Vagina (tissue), 2 donors: ENCODE measurements around the gene SEC24C. TPM values are rescaled to one million over a fixed set of nuclear protein-coding genes. Genes with fewer than 3 reads are reported as not detected.
"Not testable (repeated sequence)": the region's sequence is repeated elsewhere in the genome, so short reads cannot be mapped to it uniquely, and the experiment has no call there.

Experiments used
- DNase-seq, 2 donors: peaks; one replicate each; pipeline ENCODE4 v3.0.0-alpha.2; 2017; ENCODE audit errors: extremely low spot score in 2 of 2
- H3K27ac ChIP-seq: fragments of 200-600 bp; sonication (generic); one replicate; pipeline ENCODE4 v1.5.1; 2019
- H3K27me3 ChIP-seq: fragments of 200-600 bp; sonication (generic); one replicate; pipeline ENCODE4 v1.5.1; 2019
- H3K36me3 ChIP-seq, 2 donors: fragments of 200-600 bp; sonication (generic); one replicate each; pipeline ENCODE4 v1.5.1; 2017 to 2019
- H3K4me1 ChIP-seq: fragments of 200-600 bp; sonication (generic); one replicate; pipeline ENCODE4 v1.5.1; 2019
- H3K4me3 ChIP-seq, 2 donors: fragments of 200-600 bp; sonication (generic); 1 replicate in 1 of 2; 2 replicates in 1 of 2; pipeline ENCODE4 v1.5.1; 2016 to 2019
- H3K9me3 ChIP-seq: fragments of 200-600 bp; sonication (generic); one replicate; pipeline ENCODE4 v1.5.1; 2019
- POLR2A ChIP-seq, 2 donors: fragments of 450-650 bp; IDR thresholded peaks; one replicate each; pipeline ENCODE4 v1.6.1; 2017; ENCODE audit warnings: antibody characterized with exemption in 2 of 2, mild to moderate bottlenecking in 2 of 2, moderate library complexity in 2 of 2
- POLR2AphosphoS5 ChIP-seq, 2 donors: sonication (generic); formaldehyde crosslinking; IDR thresholded peaks; one replicate each; pipeline ENCODE4 v1.9.0; 2017; ENCODE audit warnings: antibody characterized with exemption in 2 of 2, mild to moderate bottlenecking in 2 of 2, low read depth in 1 of 2; ENCODE audit not compliant: insufficient read depth in 1 of 2
- intact Hi-C: fragments of 100-400 bp; cut with DNase I; formaldehyde crosslinking; loops from one replicate; pipeline ENCODE4 v1.15.1; 2023
- total RNA-seq: library from RNA; depleted of rRNA; stranded (reverse); fragments of >200 nt; gene quantifications from one replicate; pipeline ENCODE4 v1.2.3, GENCODE V29; 2016
- TF ChIP-seq, protein P1 (sequence below), 3 experiments: fragments of 450-650 bp in 2 of 3; fragments of 200-600 bp in 1 of 3; sonication (generic) in 1 of 3; IDR thresholded peaks; one replicate each; pipeline ENCODE4 v1.5.1; 2017 to 2019; ENCODE audit warnings: antibody characterized with exemption in 3 of 3, mild to moderate bottlenecking in 2 of 3, moderate library complexity in 2 of 3

The SEC24C gene
- total RNA-seq, 1 donor from 2014 or later: 47.9 TPM

DNA sequence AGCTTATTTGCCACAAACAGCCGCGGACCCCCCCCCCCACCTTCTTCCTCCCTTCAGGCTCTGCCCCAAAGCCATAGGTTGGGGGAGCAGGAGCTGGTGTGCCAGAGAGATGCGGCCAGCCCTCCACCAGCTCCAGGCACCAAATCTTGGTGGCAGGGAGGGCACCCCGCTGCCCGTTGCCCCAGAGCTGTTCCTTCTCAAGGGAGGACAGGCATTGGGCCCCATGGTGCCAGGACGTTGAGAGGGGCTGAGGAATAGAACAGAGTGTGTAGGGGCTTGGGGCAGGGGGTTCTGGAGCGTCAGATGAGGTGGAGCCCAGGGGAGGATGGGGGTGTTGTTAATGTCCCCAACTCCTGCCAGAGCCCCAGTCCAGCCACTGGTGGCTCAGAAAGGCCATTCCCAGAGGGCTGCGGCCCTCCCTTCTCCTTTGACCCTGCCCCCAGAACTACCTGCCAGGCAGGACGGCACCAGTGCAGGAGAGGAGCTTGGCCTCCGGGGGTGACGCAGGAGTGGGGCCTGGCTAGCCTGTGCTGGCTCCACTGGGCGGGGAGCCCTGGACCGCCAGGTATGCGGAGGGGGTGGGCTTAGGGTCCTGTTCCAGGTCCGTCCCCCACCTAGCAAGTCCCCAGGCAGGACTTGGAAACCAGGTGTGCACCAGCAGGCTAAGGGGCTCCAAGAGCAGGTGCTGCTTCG, 10.0 kb upstream of the SEC24C start:
- intact Hi-C loops: no loop called here
- no peak for DNase-seq
- H3K27ac ChIP-seq: no peak overlapping the region
- H3K9me3 ChIP-seq: no peaks in the 10 kb centered on the region
- H3K36me3 ChIP-seq: peaks cover 0 to 22% of the 10 kb centered on the region in 2 donors
- TF ChIP-seq POLR2A (IDR thresholded peaks at IDR 0.05): no peak
- no peak for TF ChIP-seq POLR2AphosphoS5 (IDR thresholded peaks at IDR 0.05; ENCODE audit: insufficient read depth in 1 of 2, low read depth in 1 of 2)
- TF ChIP-seq, protein P1, sequence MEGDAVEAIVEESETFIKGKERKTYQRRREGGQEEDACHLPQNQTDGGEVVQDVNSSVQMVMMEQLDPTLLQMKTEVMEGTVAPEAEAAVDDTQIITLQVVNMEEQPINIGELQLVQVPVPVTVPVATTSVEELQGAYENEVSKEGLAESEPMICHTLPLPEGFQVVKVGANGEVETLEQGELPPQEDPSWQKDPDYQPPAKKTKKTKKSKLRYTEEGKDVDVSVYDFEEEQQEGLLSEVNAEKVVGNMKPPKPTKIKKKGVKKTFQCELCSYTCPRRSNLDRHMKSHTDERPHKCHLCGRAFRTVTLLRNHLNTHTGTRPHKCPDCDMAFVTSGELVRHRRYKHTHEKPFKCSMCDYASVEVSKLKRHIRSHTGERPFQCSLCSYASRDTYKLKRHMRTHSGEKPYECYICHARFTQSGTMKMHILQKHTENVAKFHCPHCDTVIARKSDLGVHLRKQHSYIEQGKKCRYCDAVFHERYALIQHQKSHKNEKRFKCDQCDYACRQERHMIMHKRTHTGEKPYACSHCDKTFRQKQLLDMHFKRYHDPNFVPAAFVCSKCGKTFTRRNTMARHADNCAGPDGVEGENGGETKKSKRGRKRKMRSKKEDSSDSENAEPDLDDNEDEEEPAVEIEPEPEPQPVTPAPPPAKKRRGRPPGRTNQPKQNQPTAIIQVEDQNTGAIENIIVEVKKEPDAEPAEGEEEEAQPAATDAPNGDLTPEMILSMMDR (IDR thresholded peaks at IDR 0.05): no peak
- H3K4me1 ChIP-seq: peaks cover 35% of the 10 kb centered on the region
- H3K4me3 ChIP-seq: no peak overlapping the region
- no peaks in the 10 kb centered on the region for H3K27me3 ChIP-seq

DNA sequence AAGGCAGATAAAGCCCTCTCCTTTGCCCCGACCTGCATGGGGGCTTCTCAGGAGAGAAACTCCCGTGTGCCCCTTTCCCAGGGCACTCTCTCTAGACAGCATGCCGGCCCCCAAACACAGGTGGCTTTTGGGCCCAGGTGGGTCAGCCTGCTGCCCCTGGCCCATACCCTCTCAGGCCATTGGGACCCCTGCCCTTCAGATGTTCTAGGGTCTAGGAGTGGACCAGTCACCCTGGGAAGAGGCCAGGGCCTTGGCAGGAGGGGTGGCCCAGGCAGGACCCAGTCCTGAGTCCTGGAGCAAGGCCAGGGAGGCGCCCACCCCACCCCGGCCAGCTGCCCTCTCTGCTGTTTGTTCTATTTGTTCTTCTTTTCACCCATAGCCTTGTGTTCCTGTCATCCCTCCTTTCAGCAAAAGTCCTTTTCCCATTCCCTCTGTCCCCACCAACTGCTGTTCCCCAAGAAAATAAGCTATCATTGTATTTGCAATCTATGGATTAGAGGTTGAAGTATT, 9.3 kb upstream of the SEC24C start:
- Histone ChIP-seq H3K4me3 (no peak overlapping the region), H3K27me3 (no peaks in the 10 kb centered on the region), H3K9me3 (no peaks in the 10 kb centered on the region), H3K4me1 (peaks cover 35% of the 10 kb centered on the region), H3K27ac (no peak overlapping the region), H3K36me3 (peaks cover 0 to 22% of the 10 kb centered on the region in 2 donors)
- intact Hi-C loops: no loop called here
- TF ChIP-seq, protein P1 (IDR thresholded peaks at IDR 0.05): no peak
- TF ChIP-seq POLR2A (IDR thresholded peaks at IDR 0.05) (no peak), POLR2AphosphoS5 (IDR thresholded peaks at IDR 0.05; ENCODE audit: insufficient read depth in 1 of 2, low read depth in 1 of 2) (no peak)
- no peak for DNase-seq

DNA sequence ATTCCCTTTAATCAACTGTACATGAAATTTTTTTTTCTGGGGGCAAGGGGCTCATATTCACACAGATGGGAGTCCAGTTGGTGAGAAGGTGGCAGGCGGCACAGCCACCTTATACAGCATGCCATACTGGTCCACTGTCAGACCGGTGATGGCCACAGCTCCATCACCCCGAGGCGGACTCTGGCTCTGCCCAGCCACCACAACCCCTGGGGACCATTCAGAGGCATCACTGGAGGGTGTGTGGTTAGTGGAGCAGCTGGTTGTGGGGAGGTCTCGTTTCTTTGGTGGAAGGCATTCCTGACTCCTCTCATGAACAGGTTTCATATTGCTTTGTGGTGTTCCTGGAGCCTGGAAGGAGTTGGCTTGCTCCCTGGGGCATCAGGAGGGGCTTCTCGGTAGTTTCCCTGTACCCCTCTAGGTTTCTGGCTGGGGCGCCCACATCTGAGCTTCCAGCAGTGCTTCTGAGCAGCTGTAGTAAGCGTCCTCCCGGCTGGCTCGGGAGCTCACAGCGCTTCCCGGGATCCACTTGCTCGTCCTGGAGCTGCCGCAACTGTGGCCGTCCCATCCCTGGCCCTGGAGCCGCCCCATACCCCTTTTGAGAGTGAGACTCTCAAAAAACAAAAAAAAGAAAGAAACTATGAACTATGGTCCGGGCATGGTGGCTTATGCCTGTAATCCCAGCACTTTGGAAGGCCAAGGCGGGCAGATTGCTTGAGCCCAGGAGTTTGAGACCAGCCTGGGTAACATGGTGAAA, 3.5 kb upstream of the SEC24C start:
- H3K36me3 ChIP-seq, H3K27ac ChIP-seq, H3K27me3 ChIP-seq, H3K9me3 ChIP-seq, intact Hi-C loops, DNase-seq, H3K4me3 ChIP-seq: not testable (repeated sequence)
- H3K4me1 ChIP-seq: peaks cover 27% of the 10 kb centered on the region

DNA sequence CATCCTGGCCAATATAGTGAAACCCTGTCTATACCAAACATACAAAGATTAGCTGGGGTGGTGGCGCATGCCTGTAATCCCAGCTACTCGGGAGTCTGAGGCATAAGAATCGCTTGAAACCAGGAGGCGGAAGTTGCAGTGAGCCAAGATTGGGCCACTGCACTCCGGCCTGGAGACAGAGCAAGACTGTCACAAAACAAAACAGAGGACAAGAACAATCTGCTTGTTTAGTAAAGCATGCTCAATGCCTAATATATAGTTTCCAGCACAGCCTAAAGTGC, 1.8 kb upstream of the SEC24C start:
- Histone ChIP-seq H3K4me3 (no peak overlapping the region), H3K36me3 (peaks cover 0 to 14% of the 10 kb centered on the region in 2 donors), H3K27me3 (no peaks in the 10 kb centered on the region), H3K9me3 (no peaks in the 10 kb centered on the region), H3K4me1 (peaks cover 42% of the 10 kb centered on the region), H3K27ac (no peak overlapping the region)
- intact Hi-C loops: no loop called here
- TF ChIP-seq, protein P1 (IDR thresholded peaks at IDR 0.05): no peak
- TF ChIP-seq POLR2A (IDR thresholded peaks at IDR 0.05): no peak
- DNase-seq: no peak

DNA sequence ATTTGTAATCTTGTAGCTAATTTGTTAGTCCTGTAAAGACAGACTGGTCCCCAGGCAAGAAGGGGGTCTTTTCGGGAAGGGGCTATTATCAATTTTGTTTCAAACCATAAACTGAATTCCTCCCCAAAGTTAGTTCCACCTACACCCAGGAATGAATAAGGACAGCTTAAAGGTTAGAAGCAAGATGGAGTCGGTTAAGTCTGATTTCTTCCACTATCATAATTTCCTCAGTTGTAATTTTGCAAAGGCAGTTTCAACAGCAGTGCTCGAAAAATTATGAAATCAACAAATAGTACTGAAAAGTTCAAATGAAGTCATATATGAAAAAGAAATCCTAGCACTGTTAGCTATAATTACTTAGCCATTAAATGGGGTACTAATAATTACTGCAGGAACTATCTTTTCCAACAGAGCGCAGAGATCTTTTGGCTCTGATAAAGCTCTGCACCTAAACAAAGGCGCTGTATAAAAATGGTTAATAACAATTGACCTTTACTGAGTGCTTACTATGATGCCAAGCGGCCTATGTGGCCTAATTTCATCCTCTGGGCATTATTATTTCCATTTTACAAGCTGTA, 756 bp upstream of the SEC24C start:
- no peaks in the 10 kb centered on the region for H3K27me3 ChIP-seq
- peak overlapping the region; percentile 88 to 90 for H3K4me3 ChIP-seq
- TF ChIP-seq, protein P1 (IDR thresholded peaks at IDR 0.05): no peak
- TF ChIP-seq POLR2AphosphoS5 (IDR thresholded peaks at IDR 0.05; ENCODE audit: insufficient read depth in 1 of 2, low read depth in 1 of 2) (no peak), POLR2A (IDR thresholded peaks at IDR 0.05) (no peak)
- peak overlapping the region; percentile 86 for H3K27ac ChIP-seq
- peaks cover 0 to 17% of the 10 kb centered on the region in 2 donors for H3K36me3 ChIP-seq
- H3K4me1 ChIP-seq: peaks cover 42% of the 10 kb centered on the region
- no peaks in the 10 kb centered on the region for H3K9me3 ChIP-seq
- intact Hi-C loops: no loop called here
- DNase-seq: no peak
